Measurements from ENCODE around the gene MRM2. TPM values are rescaled to one million over a fixed set of nuclear protein-coding genes. Genes with fewer than 3 reads are reported as not detected.

MRM2 gene
- total RNA-seq, 1 donor from 2014 or later: 18.9 TPM

DNA sequence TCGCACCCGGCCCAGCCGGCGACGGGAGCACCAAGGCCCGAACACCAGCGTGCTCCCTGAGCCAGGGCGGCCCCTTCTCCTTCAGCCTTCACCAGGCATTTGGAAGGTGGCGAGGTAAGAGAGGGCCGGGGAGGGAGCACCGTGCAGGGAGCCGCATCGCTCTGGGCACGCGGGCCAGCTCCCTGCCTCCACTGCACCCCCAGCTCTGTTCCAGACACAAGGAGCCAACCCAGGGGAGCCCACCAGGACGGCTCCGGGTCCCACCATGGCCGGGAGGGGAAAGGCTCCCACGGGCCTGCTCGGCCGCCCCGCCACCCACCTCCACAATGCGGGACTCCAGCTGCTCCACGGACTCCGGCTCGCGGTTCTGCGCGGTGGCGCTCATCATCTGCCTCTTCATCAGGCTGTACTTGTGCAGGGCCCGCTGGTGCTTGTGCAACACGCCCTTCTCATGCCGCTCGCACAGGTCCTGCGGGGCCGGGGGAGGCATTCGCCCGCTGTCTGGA, 15.1 kb upstream of the MRM2 start:
- H3K4me1 Mint-ChIP-seq (ENCODE audit: unreplicated experiment): no peaks in the 10 kb centered on the region
- H3K9me3 Mint-ChIP-seq (ENCODE audit: unreplicated experiment): no peaks in the 10 kb centered on the region
- no peak overlapping the region for H3K4me3 Mint-ChIP-seq (ENCODE audit: unreplicated experiment)
- TF ChIP-seq, protein P1, sequence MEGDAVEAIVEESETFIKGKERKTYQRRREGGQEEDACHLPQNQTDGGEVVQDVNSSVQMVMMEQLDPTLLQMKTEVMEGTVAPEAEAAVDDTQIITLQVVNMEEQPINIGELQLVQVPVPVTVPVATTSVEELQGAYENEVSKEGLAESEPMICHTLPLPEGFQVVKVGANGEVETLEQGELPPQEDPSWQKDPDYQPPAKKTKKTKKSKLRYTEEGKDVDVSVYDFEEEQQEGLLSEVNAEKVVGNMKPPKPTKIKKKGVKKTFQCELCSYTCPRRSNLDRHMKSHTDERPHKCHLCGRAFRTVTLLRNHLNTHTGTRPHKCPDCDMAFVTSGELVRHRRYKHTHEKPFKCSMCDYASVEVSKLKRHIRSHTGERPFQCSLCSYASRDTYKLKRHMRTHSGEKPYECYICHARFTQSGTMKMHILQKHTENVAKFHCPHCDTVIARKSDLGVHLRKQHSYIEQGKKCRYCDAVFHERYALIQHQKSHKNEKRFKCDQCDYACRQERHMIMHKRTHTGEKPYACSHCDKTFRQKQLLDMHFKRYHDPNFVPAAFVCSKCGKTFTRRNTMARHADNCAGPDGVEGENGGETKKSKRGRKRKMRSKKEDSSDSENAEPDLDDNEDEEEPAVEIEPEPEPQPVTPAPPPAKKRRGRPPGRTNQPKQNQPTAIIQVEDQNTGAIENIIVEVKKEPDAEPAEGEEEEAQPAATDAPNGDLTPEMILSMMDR (IDR thresholded peaks at IDR 0.05): no peak
- no peak for DNase-seq (ENCODE audit: extremely low spot score, unreplicated experiment)
- peaks cover 9% of the 10 kb centered on the region for H3K36me3 Mint-ChIP-seq (ENCODE audit: unreplicated experiment)
- no peaks in the 10 kb centered on the region for H3K27me3 Mint-ChIP-seq (ENCODE audit: unreplicated experiment)
- H3K27ac Mint-ChIP-seq (ENCODE audit: unreplicated experiment): no peak overlapping the region

DNA sequence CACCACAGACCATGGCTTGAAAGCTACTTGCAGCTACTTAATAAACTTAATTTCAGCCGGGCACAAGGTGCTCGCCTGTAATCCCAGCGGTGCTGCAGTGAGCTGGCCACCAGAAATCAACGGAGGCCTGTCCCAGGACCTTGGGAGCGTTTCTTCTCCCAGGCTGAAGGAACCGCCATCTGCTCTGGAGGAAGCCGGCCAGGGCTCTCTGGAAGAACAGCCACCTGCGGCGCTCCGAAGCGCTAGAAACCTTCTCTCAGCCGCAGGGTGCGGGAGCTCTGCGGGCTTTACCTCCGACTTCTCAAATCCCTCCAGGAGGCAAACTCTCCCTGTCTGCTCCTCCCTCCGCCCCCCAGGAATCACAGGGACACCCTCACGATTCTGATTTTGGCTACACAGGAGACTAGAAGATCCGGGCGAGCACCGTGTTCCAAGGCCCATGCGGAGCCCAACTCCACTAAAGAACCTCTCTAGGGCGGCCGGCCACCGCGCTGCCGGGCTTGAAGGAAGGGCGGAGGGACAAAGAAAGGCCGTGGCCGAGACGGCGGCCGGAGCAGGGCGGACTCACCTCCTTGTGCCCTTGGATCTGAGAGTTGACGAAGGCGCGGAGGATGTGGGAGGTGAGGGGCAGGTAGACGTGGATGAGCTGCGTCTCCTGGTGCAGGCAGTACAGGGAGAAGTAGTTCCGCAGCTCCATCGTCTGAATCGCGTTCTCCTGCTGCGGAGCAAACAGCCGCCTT, 14.5 kb upstream of the MRM2 start:
- DNase-seq (ENCODE audit: extremely low spot score, unreplicated experiment): no peak
- H3K27me3 Mint-ChIP-seq (ENCODE audit: unreplicated experiment): no peaks in the 10 kb centered on the region
- no peaks in the 10 kb centered on the region for H3K4me1 Mint-ChIP-seq (ENCODE audit: unreplicated experiment)
- TF ChIP-seq, protein P1 (IDR thresholded peaks at IDR 0.05): no peak
- peaks cover 8% of the 10 kb centered on the region for H3K36me3 Mint-ChIP-seq (ENCODE audit: unreplicated experiment)
- no peak overlapping the region for H3K4me3 Mint-ChIP-seq (ENCODE audit: unreplicated experiment)
- H3K27ac Mint-ChIP-seq (ENCODE audit: unreplicated experiment): no peak overlapping the region
- H3K9me3 Mint-ChIP-seq (ENCODE audit: unreplicated experiment): no peaks in the 10 kb centered on the region

DNA sequence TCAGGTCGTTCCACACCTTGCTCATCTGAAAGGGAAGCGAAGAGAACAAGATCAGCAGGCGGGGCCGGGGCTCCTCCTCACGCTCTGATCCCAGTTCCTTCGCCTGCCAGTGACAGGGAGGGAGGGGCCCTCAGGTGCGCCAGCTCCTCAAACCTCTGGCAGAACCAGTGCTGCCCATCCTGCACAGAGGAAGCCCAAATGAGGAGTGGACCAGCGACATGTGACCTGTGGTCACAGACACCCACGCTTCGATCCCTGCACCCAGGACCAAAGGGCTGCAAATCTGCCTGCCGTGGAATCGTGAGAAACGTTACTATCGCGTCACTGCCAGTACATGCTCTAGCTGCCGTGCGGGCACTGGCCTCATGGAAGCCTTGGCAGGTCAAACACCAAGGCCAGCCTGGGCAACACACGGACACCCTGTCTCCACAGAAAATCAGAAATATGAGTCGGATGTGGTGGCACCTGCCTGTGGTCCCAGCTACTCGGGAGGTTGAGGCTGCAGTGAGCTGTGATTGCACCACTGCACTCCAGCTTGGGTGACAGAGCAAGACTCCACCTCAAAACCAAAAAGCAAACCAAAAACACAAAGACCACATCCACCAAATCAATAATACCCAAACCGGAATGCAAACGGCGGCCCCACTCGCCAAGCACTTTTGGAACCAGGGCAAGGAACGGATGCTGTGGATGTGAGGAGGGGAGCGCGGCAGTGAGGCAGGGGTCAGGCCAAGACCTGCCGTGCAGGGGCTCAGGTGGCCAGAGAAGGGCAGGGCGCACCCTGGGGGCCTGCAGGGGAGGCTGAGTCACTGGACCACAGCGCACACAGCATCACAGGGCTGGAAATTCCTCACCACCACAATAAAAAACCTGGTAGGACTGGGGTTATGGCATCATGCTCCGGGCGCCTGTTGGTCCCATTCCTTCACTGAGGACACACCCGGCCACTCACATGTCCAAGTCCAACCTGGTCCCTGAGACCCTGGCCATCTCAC, 13.4 kb upstream of the MRM2 start:
- H3K36me3 Mint-ChIP-seq (ENCODE audit: unreplicated experiment): peaks cover 5% of the 10 kb centered on the region
- no peak for DNase-seq (ENCODE audit: extremely low spot score, unreplicated experiment)
- TF ChIP-seq, protein P1 (IDR thresholded peaks at IDR 0.05): no peak
- no peak overlapping the region for H3K27ac Mint-ChIP-seq (ENCODE audit: unreplicated experiment)
- peaks cover 2% of the 10 kb centered on the region for H3K4me1 Mint-ChIP-seq (ENCODE audit: unreplicated experiment)
- H3K27me3 Mint-ChIP-seq (ENCODE audit: unreplicated experiment): no peaks in the 10 kb centered on the region
- no peak overlapping the region for H3K4me3 Mint-ChIP-seq (ENCODE audit: unreplicated experiment)
- no peaks in the 10 kb centered on the region for H3K9me3 Mint-ChIP-seq (ENCODE audit: unreplicated experiment)

GRCh38 chr7:2254429-2255144, 12.6 kb upstream of the MRM2 start:
- no peaks in the 10 kb centered on the region for H3K9me3 Mint-ChIP-seq (ENCODE audit: unreplicated experiment)
- peaks cover 7% of the 10 kb centered on the region for H3K4me1 Mint-ChIP-seq (ENCODE audit: unreplicated experiment)
- H3K27ac Mint-ChIP-seq (ENCODE audit: unreplicated experiment): no peak overlapping the region
- H3K27me3 Mint-ChIP-seq (ENCODE audit: unreplicated experiment): no peaks in the 10 kb centered on the region
- DNase-seq (ENCODE audit: extremely low spot score, unreplicated experiment): no peak
- TF ChIP-seq, protein P1 (IDR thresholded peaks at IDR 0.05): no peak
- H3K4me3 Mint-ChIP-seq (ENCODE audit: unreplicated experiment): no peak overlapping the region
- peaks cover 3% of the 10 kb centered on the region for H3K36me3 Mint-ChIP-seq (ENCODE audit: unreplicated experiment)

Data from osteocyte (in vitro differentiated cells).